IPS-NIHi11 (cell line): ENCODE measurements around the gene WDR64.
A peak's percentile ranks its signal among the peaks of the same experiment; 100 is the strongest.
"Not testable (repeated sequence)": the region's sequence is repeated elsewhere in the genome, so short reads cannot be mapped to it uniquely, and the experiment has no call there.

Source experiments
- DNase-seq: peaks from one replicate; pipeline ENCODE4 v3.0.0; 2012; ENCODE audit warnings: mixed read lengths, low spot score

Gene WDR64

GRCh38 chr1:241701483-241702295 is 49.6 kb downstream of the WDR64 start:
- DNase-seq: no peak

GRCh38 chr1:241702442-241703373 is 50.6 kb downstream of the WDR64 start:
- DNase-seq: no peak

- DNase-seq: not testable (repeated sequence)
These were observed 51.7 kb downstream of the WDR64 start for GRCh38 chr1:241703739-241704138.

- no peak for DNase-seq
These were observed 54.2 kb downstream of the WDR64 start for GRCh38 chr1:241706257-241706656.

- no peak for DNase-seq
These were observed 54.9 kb downstream of the WDR64 start for GRCh38 chr1:241706967-241707366.

- no peak for DNase-seq
These were observed 55.4 kb downstream of the WDR64 start for GRCh38 chr1:241707442-241707841.

GRCh38 chr1:241711326-241711725 is 59.2 kb downstream of the WDR64 start:
- DNase-seq: no peak

GRCh38 chr1:241713316-241713715 is 61.2 kb downstream of the WDR64 start:
- no peak for DNase-seq

GRCh38 chr1:241714321-241715218 is 62.5 kb downstream of the WDR64 start:
- DNase-seq: no peak

GRCh38 chr1:241715435-241715834 is 63.4 kb downstream of the WDR64 start:
- no peak for DNase-seq

- DNase-seq: no peak
These were observed 63.9 kb downstream of the WDR64 start for GRCh38 chr1:241715956-241716355.

GRCh38 chr1:241716915-241717656 is 65.0 kb downstream of the WDR64 start:
- no peak for DNase-seq

- DNase-seq: no peak
These were observed 65.9 kb downstream of the WDR64 start for GRCh38 chr1:241717975-241718374.

- no peak for DNase-seq
These were observed 68.9 kb downstream of the WDR64 start for GRCh38 chr1:241721011-241721410.

- no peak for DNase-seq
These were observed 70.9 kb downstream of the WDR64 start for GRCh38 chr1:241722947-241723346.

GRCh38 chr1:241724741-241725356 is 72.8 kb downstream of the WDR64 start:
- DNase-seq: no peak

GRCh38 chr1:241730031-241730430 is 78.0 kb downstream of the WDR64 start:
- DNase-seq: peak; percentile 49

GRCh38 chr1:241733899-241734298 is 81.8 kb downstream of the WDR64 start:
- DNase-seq: no peak

- no peak for DNase-seq
These were observed 82.5 kb downstream of the WDR64 start for GRCh38 chr1:241734533-241734932.

- not testable (repeated sequence) for DNase-seq
These were observed 83.4 kb downstream of the WDR64 start for GRCh38 chr1:241735493-241735926.

- DNase-seq: no peak
These were observed 84.3 kb downstream of the WDR64 start for GRCh38 chr1:241736387-241736786.
